HG03565 (cell line): ENCODE results near the gene TRIM7.

Source experiments
- ATAC-seq: cut with Tn5 transposase; IDR thresholded peaks from one replicate; pipeline ENCODE4 v1.9.1; 2021; ENCODE audit warnings: mild to moderate bottlenecking, moderate library complexity; ENCODE audit not compliant: unreplicated experiment

TRIM7 gene

DNA sequence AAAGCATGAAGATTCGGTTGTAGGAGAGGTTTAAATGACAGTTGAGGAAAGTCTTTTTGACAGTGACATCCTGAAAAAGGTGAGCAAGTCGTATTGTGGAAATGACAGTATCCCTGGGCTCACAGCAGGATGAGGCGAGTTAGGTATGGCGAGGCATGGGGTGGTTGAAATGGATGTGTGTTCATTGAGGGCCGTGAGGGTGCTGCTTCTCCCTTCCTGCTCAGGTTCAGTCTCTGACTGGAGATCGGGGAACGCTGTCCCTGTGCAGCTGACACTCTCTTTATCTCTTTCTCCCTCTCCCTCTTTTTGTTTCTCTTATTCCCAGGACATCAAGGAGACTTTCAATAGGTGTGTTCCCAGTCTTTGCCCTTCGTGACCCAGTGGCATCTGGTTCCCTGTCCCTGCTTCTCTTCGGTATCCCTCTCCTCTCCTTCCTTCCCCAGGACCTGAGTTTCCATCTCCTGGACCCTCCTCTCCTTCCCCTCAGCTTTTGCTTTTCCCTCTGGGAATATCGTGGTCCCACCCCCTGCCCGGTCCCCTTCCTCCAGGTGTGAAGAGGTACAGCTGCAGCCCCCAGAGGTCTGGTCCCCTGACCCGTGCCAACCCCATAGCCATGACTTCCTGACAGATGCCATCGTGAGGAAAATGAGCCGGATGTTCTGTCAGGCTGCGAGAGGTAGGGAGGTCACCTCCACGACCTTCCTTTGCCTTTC, 28.2 kb upstream of the TRIM7 start:
- ATAC-seq = no peak

DNA sequence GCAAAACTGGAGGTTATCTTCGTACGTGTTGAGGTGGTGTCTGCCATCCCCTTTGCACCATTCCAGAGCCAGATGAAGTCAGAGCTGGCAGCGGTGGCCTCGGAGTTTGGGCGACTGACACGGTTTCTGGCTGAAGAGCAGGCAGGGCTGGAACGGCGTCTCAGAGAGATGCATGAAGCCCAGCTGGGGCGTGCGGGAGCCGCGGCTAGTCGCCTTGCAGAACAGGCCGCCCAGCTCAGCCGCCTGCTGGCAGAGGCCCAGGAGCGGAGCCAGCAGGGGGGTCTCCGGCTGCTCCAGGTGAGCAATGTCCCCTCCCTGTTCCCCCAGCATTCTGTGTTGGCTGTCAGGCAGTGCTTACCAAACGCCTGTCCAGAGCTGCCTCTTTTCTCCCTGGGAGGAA, 27.6 kb upstream of the TRIM7 start:
- ATAC-seq = no peak

DNA sequence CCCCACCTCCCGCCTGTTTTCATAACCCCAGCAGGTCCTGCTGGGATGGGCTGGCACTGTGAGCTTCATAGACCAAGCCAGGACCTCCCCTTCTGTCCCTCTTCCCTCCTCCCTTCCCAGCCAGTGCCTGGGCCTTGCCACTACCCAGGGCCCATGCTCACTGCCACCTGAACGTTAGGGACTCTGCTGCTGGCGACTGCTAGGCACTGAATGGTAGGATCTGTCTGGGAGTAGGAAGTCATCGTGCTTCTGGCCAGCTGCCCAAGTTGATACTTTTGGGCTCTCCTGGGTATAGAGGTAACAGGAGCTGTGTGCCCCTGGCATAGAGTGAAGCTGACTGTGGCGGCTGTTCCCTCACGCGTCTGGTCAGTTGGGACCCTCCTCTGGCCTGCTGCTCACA, 26.4 kb upstream of the TRIM7 start:
- ATAC-seq = no peak

DNA sequence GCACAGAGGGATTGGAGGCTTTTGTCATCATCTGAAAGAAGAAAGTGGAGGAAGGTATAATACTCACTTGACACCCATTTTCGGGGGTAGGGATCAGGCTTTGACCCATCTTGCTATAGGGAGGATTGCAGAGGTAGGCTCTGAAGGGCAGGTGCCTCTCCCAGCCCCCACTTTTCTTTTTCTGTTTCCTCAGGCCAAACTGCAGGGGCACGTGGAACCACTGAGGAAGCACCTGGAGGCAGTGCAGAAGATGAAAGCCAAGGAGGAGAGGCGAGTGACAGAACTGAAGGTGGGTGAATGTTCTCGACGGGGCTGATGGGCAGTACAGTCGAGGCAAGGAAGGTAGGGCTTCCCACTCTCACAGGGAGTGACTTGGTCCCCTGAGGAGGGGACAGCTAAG, 25.6 kb upstream of the TRIM7 start:
- no peak for ATAC-seq

DNA sequence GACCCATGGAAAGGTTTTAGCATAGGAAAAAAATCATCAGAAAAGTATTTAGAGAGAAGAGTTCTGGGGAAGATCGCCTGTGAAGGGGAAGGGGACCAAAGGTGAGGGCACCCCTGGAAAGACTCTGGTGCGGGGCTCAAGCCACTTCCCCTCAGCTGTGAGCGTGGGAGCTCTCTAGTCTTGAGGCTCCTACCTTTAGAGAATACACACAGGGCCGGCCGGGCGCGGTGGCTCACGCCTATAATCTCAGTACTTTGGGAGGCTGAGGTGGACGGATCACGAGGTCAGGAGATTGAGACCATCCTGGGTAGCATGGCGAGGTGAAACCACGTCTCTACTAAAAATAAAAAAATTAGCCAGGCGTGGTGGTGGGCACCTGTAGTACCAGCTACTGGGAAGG, 25.0 kb upstream of the TRIM7 start:
- no peak for ATAC-seq

DNA sequence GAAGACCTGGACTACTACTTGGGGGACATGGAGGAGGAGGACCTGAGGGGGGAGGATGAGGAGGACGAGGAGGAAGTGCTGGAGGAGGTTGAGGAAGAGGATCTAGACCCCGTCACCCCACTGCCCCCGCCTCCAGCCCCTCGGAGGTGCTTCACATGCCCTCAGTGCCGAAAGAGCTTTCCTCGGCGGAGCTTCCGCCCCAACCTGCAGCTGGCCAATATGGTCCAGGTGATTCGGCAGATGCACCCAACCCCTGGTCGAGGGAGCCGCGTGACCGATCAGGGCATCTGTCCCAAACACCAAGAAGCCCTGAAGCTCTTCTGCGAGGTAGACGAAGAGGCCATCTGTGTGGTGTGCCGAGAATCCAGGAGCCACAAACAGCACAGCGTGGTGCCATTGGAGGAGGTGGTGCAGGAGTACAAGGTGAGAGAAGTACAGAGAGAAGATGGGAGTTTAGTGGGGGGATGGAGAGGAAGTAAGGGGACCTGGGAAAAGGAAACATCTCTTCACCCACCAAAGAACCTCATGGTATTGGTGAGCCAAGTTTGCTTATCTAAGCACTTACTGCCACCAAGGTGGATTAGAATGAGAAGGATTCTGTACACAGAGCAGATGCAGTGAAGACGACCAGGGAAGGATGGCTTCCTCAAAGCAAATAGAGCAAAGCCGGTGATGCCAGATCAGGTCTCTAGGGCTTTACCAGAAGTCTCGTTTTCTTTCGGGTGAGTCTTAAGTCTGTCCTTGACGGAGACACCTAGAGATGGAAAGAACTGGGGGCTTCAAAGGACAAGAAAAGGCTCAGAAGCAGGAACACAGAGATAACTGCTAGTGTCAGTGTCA, 19.6 kb upstream of the TRIM7 start:
- no peak for ATAC-seq

DNA sequence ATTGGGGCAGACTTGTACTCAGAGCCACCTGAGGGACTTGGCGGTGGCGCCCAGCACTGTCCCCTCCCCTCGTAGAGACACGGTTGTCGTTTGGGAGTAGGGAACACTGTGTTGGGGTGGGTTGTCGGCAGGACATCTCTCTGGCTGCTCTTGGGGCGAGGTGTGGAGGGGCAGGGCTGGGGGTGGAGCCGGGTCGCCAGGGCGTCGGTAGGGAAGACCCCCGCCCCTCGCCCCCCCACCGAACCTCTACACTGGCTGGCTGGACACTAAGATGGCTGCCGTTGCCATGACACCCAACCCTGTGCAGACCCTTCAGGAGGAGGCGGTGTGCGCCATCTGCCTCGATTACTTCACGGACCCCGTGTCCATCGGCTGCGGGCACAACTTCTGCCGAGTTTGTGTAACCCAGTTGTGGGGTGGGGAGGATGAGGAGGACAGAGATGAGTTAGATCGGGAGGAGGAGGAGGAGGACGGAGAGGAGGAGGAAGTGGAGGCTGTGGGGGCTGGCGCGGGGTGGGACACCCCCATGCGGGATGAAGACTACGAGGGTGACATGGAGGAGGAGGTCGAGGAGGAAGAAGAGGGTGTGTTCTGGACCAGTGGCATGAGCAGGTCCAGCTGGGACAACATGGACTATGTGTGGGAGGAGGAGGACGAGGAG, 18.9 kb upstream of the TRIM7 start:
- no peak for ATAC-seq

DNA sequence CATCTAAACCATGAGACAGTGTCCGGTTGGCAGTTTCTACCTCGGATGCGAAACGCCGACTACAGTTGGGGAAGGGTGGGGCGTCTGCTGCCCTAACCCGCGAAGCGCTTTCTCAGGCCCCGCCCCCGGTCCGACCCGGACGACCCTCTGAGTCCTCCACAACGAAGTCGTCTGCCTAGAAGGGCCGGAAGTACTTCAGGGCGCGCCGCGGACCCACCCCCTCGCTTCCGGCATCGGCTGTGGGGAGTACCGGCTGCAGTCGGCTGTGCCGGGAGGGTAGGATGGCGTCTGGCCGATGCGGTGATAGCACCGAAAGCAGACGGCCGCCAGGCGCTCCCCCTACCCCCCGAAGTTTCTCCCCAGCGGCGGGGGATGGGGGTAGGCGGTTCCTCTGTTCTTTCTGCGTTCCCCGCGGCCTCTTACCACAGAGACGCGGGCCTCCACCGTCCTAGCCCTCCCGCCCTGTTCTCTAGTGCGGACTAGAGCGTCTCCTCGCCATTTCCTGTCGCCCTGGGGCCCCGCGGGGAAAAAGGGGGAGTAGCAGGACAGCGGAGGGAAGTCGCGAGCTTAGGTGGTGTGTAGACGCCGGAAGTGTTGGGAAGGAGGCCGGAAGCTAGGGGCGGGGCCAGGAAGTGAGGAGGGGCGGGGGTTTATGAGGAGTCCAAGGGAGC, 18.2 kb upstream of the TRIM7 start, which contains the start of gene TRIM41:
TRIM41 (plus strand) TSS at position 224 of the 671 bp plus-strand sequence. CDS start 719 bp downstream, outside the sequence.
- ATAC-seq = peak; percentile 37

DNA sequence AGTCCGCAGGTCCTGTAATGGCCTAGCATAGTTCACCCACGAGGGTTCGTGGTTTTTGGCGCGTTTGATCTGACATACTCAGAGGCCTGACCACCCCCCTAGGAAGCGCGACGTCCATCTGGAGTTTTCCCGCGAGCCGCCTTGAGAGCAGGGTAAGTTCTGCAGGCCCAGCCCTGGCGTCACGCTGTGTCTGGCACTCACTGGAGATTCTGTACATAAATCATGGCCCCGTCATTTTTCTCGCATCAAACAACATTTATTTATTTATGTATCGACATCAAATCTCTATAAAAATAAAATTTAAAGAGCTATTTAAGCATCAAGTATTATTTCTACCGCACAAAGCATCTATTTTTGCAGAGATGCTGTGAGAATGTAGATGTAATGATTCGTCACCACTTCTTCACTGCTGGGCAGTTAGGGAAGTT, 17.6 kb upstream of the TRIM7 start:
- peak; percentile 0 for ATAC-seq

DNA sequence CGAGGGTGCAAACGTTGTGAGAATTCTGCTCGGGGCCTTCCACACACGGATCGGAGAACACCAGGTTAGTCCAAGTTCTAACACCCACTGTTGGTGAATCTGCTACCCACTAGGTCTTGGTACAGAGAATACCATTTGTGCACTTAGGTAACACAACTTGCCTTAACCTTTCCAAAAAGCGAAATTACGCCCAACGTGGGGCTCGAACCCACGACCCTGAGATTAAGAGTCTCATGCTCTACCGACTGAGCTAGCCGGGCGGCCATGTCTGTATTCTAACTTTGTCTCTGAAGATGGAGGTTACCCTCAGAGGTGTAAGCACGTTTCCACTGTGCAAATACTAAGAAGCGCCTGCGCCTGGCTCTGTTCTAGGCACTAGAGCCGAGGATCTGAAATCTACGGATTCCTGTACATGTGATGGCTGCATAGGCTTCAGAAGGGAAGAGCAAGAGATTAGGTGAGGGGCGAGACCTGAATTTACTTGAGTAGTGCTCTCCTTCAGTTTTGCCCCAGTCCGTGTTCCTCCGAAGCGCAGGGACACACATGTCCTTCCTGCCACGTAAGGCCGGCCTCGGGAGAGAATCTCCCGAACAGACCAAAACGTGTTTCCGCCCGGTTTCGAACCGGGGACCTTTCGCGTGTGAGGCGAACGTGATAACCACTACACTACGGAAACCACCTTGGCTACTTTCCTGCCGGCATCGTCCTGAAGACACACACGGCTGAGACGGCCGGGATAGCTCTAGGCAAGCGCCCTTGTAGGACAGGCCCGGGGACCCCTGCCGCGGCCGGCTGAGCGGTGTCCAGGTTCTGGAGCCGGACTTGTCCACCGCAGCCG, 17.0 kb upstream of the TRIM7 start:
- peak; percentile 26 for ATAC-seq

DNA sequence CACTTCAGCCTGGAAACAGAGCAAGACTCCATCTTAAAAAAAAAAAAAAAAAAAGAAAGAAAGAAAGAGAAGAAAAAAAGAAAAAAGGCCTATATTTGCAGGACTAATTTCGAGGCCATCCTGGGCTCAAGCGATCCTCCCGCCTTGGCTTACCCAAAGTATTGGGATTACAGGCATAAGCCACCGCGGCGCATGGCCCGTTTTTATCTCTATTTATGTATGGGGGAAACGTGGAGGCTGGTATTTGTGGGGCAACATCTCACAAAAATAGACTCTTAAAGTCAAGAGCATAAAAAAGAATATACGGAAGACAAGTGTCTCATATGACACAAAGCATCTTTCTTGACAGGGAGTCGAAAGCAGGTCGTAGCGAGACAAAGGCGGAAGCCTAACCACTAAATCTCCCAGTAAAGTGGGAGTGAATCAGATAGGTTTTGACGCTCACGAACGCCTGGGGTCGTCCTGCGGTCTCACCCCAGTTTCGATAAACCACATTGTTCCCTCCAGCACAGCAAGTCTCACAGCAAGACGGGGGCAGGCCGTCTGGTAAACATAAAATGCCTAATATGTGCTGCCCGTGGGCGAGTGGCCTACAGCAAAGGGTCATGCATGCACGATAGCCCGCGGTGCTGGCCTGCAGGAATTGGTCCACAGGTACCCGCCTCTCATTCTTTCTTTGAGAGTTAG, 16.3 kb upstream of the TRIM7 start:
- no peak for ATAC-seq

DNA sequence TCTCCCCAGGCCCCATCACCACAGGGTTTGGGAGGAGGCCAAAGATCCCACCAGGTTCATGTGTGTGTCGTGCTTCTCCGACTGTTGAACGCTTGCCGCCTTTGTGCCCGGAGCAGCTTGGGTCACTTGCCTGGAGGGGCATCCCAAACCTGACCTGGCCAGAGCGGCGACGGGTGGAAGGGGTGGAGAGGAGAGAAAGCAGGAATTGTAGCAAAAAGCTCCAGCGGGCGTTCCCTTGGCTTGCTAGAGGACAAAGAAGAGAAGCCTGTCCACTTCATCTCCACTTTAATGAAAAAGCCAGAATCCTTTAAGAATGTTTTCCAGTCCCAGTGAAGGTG, 15.2 kb upstream of the TRIM7 start:
- no peak for ATAC-seq

DNA sequence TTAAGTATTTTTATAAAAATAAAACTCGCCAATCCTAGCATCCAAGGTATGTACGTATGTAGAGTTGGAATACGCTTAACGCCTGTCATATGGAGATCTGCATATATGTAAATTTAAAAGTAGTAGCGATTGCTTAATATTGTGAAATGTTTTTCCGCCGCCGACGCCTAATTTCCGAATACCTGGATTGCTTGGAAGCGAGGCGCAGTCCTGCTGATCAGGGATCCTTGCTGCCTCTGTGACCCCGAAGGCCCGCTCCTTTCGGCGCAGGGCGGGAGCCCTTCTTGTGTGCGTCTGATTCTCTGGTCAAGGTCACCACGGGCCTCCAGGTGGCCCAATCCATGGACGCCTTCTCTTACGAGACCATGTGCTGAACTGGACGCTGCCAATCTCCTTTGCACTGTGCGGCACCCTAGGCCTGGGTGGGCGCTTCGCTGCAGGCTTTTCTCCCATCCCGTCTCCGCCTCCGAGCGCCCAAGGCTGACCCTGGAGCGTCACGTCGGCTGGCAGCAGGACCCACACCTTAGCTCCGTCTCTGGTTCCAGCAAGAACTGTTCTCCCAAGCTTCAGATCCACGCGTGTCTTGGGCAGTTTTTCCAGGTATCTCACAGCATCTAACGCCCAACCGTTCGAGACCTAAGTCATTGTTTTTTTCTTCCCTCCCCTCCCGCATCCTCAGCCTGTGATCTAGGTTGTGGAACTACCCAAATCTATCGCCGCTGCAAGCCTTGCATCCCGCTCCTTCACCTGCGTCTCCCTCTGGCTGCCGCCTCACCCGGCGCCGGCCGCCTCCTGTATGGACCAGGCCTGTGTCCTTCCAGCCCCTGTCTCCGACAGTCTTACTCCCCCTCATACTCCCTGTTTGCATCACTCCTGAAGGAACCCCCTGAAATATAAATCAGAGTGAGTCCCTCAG, 14.5 kb upstream of the TRIM7 start:
- no peak for ATAC-seq

DNA sequence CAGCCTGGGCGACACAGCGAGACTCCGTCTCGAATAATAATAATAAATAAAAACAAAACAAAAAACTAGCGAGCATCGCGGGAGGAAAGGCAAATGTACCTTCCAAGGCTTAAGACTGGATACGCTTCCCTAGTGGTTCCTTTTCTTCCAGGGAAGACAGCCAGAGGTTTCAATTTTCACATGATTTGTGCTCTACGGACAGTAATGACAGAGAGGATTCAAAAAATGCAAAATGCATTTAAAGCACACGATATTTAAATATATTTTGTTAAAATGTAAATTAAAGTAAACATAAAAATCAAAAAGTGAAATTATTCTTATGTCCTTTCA, 13.8 kb upstream of the TRIM7 start:
- no peak for ATAC-seq

DNA sequence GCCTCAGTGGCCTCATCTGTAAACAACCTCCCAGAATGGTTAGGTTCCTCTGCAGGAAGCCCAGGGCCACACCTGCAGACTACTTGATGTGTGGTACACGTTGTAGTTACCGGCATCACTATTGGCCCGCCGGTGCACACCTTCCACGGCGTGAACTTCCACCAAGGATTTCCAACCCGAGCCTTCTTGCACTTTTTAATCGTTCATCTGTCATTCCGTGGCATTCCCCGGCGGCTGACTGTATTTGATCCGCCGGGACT, 12.7 kb upstream of the TRIM7 start:
- peak; percentile 8 for ATAC-seq

DNA sequence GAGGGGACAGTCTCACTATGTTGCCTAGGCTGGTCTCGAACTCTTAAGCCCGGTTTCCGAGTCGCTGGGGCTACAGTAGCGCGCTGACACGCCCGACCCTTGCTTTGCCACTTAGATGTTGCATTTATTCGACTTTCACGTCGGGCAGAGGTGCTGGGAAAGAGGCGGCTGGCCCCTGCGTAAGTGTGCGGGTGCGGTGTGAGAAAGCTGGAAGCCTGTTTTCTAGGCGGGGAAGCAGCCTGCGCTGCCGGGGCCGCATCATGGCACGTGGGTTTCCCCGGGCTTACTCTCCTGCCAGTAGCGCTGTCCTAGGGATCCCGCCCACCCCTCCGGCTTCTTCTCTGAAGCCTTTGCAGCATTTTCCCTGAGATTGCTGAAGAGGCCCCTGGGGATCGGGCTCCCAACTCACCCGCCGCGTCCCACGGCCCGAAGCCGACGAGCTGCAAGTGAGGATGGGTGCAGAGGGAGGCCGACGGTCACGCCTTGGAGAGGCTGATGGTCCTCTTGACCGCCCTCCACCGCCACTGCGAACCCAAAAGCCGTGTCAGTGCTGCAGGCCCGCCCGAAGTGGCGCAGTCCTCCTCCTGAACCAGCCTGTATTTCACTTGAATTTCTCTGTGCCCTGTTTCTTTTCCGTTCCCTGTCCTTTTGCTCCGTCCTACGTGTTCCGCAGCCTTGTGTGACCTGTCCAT, 12.3 kb upstream of the TRIM7 start:
- peak; percentile 2 for ATAC-seq

DNA sequence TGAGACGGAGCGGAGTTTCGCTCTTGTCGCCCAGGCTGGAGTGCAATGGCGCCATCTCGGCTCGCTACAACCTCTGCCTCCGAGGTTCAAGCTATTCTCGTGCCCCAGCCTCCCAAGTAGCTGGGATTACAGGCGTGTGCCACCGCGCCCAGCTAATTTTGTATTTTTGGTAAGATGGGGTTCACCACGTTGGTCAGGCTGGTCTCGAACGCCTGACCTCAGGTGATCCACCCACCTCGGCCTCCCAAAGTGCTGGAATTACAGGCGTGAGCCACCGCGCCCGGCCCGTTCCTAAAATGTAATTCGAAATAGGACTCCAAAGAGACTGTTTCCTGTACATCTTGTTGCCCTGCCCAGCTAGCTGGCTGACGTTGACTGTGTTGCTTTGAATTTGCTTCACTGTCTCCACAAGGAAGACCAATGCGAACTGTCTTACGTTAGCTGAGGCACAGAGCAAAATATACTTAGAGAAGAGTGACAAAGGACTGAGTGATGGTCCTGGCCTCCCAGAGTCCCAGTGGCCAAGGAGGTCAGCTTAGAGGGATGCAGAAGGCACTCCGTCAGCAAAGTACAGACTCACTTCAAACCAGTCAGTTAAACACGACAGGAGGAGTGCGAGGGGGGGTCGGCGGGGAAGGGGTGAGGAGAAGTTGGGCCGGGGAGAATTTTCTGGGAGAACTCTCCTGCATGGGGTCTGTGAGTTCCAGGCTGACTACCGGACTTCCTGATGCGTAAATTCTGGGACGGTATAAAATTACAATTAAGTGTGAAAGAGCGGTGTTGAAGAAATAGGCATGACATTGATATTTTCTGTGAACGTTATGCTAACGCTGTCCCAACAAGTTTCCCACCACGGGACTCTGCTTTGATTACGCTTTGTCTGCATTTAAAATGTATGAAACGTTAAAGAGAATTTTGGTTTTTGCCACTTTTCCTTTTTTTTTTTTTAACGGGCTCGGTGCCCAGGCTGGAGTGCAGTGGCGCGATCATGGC, 11.3 kb upstream of the TRIM7 start:
- no peak for ATAC-seq
